GM23338 (cell line): ENCODE data around the gene BPIFB1. TPM values are rescaled to one million over a fixed set of nuclear protein-coding genes. Genes with fewer than 3 reads are reported as not detected.

Experiments used
- ATAC-seq: fragments of 200-7000 bp; cut with Tn5 transposase; 3 replicates; pipeline ENCODE4 v1.9.1; 2020
- DNase-seq: peaks from one replicate; pipeline ENCODE4 v3.0.0-alpha.2; 2015; ENCODE audit warnings: low spot score
- H2AFZ ChIP-seq: fragments of 200-600 bp; sonication (generic); 2 replicates; pipeline ENCODE4 v1.8.0; 2016; ENCODE audit warnings: antibody characterized with exemption, mild to moderate bottlenecking, moderate library complexity
- H3F3A ChIP-seq: fragments of 200-600 bp; sonication (generic); replicated peaks from 2 replicates; pipeline ENCODE4 v1.8.0; 2017; ENCODE audit warnings: antibody characterized with exemption, mixed run types, low read depth
- H3K27ac ChIP-seq: fragments of 200-600 bp; sonication (generic); 2 replicates; pipeline ENCODE4 v1.6.1; 2016; ENCODE audit warnings: low read depth
- H3K27me3 ChIP-seq: fragments of 200-600 bp; sonication (generic); 2 replicates; pipeline ENCODE4 v1.8.0; 2016; ENCODE audit warnings: mild to moderate bottlenecking, mixed run types, moderate library complexity; ENCODE audit not compliant: insufficient read depth
- H3K36me3 ChIP-seq: fragments of 200-600 bp; sonication (generic); 2 replicates; pipeline ENCODE4 v1.8.0; 2016; ENCODE audit warnings: mild to moderate bottlenecking; ENCODE audit not compliant: insufficient read depth
- H3K4me1 ChIP-seq: fragments of 200-600 bp; sonication (generic); 2 replicates; pipeline ENCODE4 v1.8.0; 2016; ENCODE audit warnings: mild to moderate bottlenecking, moderate library complexity; ENCODE audit not compliant: insufficient read depth
- H3K4me2 ChIP-seq: fragments of 200-600 bp; sonication (generic); 2 replicates; pipeline ENCODE4 v1.7.1; 2017; ENCODE audit warnings: mixed run types
- H3K4me3 ChIP-seq: fragments of 200-600 bp; sonication (generic); 2 replicates; pipeline ENCODE4 v1.6.1; 2016; ENCODE audit warnings: mixed run types
- H3K79me2 ChIP-seq: fragments of 200-600 bp; sonication (generic); replicated peaks from 2 replicates; pipeline ENCODE4 v1.8.0; 2017; ENCODE audit warnings: mild to moderate bottlenecking; ENCODE audit not compliant: insufficient read depth
- H3K9me2 ChIP-seq: fragments of 200-600 bp; sonication (generic); 2 replicates; pipeline ENCODE4 v1.8.0; 2017; ENCODE audit not compliant: insufficient read depth
- H4K20me1 ChIP-seq: fragments of 200-600 bp; sonication (generic); replicated peaks from 2 replicates; pipeline ENCODE4 v1.8.0; 2017; ENCODE audit warnings: mild to moderate bottlenecking; ENCODE audit not compliant: insufficient read depth
- H3K27ac Mint-ChIP-seq: 2 replicates; pipeline ENCODE4 v1.8.0; 2020; ENCODE audit warnings: inconsistent platforms, mild to moderate bottlenecking, moderate library complexity, mixed read lengths
- H3K27me3 Mint-ChIP-seq: 3 replicates; pipeline ENCODE4 v1.8.0; 2022; ENCODE audit warnings: low read depth, mild to moderate bottlenecking, moderate library complexity, mixed read lengths, inconsistent platforms; ENCODE audit not compliant: insufficient read depth, poor library complexity
- H3K36me3 Mint-ChIP-seq: 3 replicates; pipeline ENCODE4 v1.8.0; 2021; ENCODE audit warnings: low read depth, mild to moderate bottlenecking, inconsistent platforms, moderate library complexity, mixed read lengths
- H3K4me1 Mint-ChIP-seq: 3 replicates; pipeline ENCODE4 v1.8.0; 2020; ENCODE audit warnings: mild to moderate bottlenecking, inconsistent platforms, mixed read lengths
- H3K4me3 Mint-ChIP-seq: 3 replicates; pipeline ENCODE4 v1.8.0; 2021; ENCODE audit warnings: moderate library complexity, mild to moderate bottlenecking, inconsistent platforms, mixed read lengths
- H3K9me3 Mint-ChIP-seq: 3 replicates; pipeline ENCODE4 v1.8.0; 2020; ENCODE audit warnings: moderate library complexity, mild to moderate bottlenecking, inconsistent platforms, mixed read lengths
- CREB1 ChIP-seq: fragments of 250-450 bp; sonication (Bioruptor Pico); IDR thresholded peaks from 2 replicates; pipeline ENCODE4 v1.5.0; 2020; ENCODE audit warnings: low read depth, mild to moderate bottlenecking, moderate library complexity
- EZH2 ChIP-seq: fragments of 200-600 bp; sonication (generic); IDR thresholded peaks from one replicate; pipeline ENCODE4 v1.8.0; 2017; ENCODE audit warnings: antibody characterized with exemption, mild to moderate bottlenecking, low read depth; ENCODE audit not compliant: unreplicated experiment
- JUNB ChIP-seq: IDR thresholded peaks from one replicate; pipeline ENCODE4 v1.6.1; 2016; ENCODE audit warnings: antibody characterized with exemption; ENCODE audit not compliant: unreplicated experiment
- POLR2AphosphoS5 ChIP-seq: IDR thresholded peaks from 2 replicates; pipeline ENCODE4 v1.6.1; 2016; ENCODE audit warnings: antibody characterized with exemption, low read depth
- polyA plus RNA-seq: library from polyadenylated mRNA; unstranded; fragments of >200 nt; fragmentation: Nextera tagmentation; extraction: Ambion mirVana; gene quantifications from 2 replicates; pipeline ENCODE4 v1.2.1, GENCODE V29; 2016
- total RNA-seq: library from RNA; depleted of rRNA; stranded (reverse); fragments of >200 nt; shearing (Covaris generic); gene quantifications from 2 replicates; pipeline ENCODE4 v1.2.3, GENCODE V29; 2014
- TF ChIP-seq, protein P1 (sequence below): fragments of 250-450 bp; sonication (Bioruptor Pico); IDR thresholded peaks from 2 replicates; pipeline ENCODE4 v1.5.0; 2020; ENCODE audit warnings: mild to moderate bottlenecking, moderate library complexity
- TF ChIP-seq, protein P2 (sequence below): IDR thresholded peaks from one replicate; pipeline ENCODE4 v1.6.1; 2018; ENCODE audit warnings: antibody characterized with exemption; ENCODE audit not compliant: unreplicated experiment

The BPIFB1 gene
- total and polyA plus RNA-seq, 2 experiments from 2014 or later: not detected

DNA sequence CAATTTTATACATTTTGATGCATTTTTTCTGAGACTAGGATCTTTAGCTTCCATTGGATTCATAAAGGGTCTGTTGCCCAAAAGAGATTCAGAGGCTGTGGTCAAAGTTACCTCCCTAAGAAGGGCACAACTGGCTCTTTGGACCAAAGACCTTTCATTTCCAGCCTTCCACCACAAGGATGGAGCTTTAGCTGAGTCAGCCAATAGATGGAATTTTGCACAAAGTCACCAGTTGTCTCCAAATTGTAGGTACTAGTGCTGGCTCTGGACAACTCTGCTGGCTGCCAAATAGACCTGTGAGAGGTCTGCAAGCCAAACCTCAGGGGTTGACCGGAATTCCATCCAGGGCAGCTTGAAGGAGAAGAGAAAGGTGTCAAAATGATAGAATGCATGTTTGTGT is 46.7 kb upstream of the BPIFB1 start (continued):
- TF ChIP-seq, protein P1, sequence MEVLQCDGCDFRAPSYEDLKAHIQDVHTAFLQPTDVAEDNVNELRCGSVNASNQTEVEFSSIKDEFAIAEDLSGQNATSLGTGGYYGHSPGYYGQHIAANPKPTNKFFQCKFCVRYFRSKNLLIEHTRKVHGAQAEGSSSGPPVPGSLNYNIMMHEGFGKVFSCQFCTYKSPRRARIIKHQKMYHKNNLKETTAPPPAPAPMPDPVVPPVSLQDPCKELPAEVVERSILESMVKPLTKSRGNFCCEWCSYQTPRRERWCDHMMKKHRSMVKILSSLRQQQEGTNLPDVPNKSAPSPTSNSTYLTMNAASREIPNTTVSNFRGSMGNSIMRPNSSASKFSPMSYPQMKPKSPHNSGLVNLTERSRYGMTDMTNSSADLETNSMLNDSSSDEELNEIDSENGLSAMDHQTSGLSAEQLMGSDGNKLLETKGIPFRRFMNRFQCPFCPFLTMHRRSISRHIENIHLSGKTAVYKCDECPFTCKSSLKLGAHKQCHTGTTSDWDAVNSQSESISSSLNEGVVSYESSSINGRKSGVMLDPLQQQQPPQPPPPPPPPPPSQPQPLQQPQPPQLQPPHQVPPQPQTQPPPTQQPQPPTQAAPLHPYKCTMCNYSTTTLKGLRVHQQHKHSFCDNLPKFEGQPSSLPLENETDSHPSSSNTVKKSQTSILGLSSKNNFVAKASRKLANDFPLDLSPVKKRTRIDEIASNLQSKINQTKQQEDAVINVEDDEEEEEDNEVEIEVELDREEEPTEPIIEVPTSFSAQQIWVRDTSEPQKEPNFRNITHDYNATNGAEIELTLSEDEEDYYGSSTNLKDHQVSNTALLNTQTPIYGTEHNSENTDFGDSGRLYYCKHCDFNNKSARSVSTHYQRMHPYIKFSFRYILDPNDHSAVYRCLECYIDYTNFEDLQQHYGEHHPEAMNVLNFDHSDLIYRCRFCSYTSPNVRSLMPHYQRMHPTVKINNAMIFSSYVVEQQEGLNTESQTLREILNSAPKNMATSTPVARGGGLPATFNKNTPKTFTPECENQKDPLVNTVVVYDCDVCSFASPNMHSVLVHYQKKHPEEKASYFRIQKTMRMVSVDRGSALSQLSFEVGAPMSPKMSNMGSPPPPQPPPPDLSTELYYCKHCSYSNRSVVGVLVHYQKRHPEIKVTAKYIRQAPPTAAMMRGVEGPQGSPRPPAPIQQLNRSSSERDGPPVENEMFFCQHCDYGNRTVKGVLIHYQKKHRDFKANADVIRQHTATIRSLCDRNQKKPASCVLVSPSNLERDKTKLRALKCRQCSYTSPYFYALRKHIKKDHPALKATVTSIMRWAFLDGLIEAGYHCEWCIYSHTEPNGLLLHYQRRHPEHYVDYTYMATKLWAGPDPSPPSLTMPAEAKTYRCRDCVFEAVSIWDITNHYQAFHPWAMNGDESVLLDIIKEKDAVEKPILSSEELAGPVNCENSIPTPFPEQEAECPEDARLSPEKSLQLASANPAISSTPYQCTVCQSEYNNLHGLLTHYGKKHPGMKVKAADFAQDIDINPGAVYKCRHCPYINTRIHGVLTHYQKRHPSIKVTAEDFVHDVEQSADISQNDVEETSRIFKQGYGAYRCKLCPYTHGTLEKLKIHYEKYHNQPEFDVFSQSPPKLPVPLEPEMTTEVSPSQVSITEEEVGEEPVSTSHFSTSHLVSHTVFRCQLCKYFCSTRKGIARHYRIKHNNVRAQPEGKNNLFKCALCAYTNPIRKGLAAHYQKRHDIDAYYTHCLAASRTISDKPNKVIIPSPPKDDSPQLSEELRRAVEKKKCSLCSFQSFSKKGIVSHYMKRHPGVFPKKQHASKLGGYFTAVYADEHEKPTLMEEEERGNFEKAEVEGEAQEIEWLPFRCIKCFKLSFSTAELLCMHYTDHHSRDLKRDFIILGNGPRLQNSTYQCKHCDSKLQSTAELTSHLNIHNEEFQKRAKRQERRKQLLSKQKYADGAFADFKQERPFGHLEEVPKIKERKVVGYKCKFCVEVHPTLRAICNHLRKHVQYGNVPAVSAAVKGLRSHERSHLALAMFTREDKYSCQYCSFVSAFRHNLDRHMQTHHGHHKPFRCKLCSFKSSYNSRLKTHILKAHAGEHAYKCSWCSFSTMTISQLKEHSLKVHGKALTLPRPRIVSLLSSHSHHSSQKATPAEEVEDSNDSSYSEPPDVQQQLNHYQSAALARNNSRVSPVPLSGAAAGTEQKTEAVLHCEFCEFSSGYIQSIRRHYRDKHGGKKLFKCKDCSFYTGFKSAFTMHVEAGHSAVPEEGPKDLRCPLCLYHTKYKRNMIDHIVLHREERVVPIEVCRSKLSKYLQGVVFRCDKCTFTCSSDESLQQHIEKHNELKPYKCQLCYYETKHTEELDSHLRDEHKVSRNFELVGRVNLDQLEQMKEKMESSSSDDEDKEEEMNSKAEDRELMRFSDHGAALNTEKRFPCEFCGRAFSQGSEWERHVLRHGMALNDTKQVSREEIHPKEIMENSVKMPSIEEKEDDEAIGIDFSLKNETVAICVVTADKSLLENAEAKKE (CRISPR knock-in tag): no peak

DNA sequence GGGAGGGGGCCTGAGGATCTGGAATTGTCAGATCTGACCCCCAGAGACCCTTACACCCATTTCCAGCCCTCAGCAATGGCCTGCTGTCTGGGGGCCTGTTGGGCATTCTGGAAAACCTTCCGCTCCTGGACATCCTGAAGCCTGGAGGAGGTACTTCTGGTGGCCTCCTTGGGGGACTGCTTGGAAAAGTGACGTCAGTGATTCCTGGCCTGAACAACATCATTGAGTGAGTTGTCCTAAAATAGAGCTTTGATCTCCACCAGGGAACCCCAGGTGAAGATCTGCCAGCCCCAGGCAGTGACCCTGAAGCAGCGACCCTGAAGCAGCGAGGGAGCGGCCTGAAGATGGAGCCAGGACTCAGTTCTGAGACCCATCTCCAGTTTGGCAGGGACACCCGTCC is 45.0 kb upstream of the BPIFB1 start:
- Histone ChIP-seq H3F3A (no peaks in the 10 kb centered on the region), H3K36me3 (no peaks in the 10 kb centered on the region), H4K20me1 (no peaks in the 10 kb centered on the region), H2AFZ (no peak overlapping the region), H3K27ac (no peak overlapping the region), H3K9me2 (no peaks in the 10 kb centered on the region; the same call in 1 of the 2 replicates), H3K79me2 (no peaks in the 10 kb centered on the region), H3K27me3 (no peaks in the 10 kb centered on the region), H3K4me3 (no peak overlapping the region), H3K4me1 (no peaks in the 10 kb centered on the region), H3K4me2 (no peak overlapping the region)
- Mint-ChIP-seq H3K4me1 (no peaks in the 10 kb centered on the region), H3K9me3 (no peaks in the 10 kb centered on the region), H3K27me3 (peaks cover 2% of the 10 kb centered on the region), H3K4me3 (no peak overlapping the region), H3K36me3 (no peaks in the 10 kb centered on the region; the same call in 2 of the 3 replicates), H3K27ac (no peak overlapping the region)
- no peak for ATAC-seq
- DNase-seq: no peak
- TF ChIP-seq, protein P1 (CRISPR knock-in tag): no peak
- no peak for TF ChIP-seq EZH2
- no peak for TF ChIP-seq CREB1 (CRISPR knock-in tag)
- no peak for TF ChIP-seq POLR2AphosphoS5
- TF ChIP-seq, protein P2, sequence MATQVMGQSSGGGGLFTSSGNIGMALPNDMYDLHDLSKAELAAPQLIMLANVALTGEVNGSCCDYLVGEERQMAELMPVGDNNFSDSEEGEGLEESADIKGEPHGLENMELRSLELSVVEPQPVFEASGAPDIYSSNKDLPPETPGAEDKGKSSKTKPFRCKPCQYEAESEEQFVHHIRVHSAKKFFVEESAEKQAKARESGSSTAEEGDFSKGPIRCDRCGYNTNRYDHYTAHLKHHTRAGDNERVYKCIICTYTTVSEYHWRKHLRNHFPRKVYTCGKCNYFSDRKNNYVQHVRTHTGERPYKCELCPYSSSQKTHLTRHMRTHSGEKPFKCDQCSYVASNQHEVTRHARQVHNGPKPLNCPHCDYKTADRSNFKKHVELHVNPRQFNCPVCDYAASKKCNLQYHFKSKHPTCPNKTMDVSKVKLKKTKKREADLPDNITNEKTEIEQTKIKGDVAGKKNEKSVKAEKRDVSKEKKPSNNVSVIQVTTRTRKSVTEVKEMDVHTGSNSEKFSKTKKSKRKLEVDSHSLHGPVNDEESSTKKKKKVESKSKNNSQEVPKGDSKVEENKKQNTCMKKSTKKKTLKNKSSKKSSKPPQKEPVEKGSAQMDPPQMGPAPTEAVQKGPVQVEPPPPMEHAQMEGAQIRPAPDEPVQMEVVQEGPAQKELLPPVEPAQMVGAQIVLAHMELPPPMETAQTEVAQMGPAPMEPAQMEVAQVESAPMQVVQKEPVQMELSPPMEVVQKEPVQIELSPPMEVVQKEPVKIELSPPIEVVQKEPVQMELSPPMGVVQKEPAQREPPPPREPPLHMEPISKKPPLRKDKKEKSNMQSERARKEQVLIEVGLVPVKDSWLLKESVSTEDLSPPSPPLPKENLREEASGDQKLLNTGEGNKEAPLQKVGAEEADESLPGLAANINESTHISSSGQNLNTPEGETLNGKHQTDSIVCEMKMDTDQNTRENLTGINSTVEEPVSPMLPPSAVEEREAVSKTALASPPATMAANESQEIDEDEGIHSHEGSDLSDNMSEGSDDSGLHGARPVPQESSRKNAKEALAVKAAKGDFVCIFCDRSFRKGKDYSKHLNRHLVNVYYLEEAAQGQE: no peak
- no peak for TF ChIP-seq JUNB
